ENCODE data around the gene SLC22A16.

SLC22A16 gene

DNA sequence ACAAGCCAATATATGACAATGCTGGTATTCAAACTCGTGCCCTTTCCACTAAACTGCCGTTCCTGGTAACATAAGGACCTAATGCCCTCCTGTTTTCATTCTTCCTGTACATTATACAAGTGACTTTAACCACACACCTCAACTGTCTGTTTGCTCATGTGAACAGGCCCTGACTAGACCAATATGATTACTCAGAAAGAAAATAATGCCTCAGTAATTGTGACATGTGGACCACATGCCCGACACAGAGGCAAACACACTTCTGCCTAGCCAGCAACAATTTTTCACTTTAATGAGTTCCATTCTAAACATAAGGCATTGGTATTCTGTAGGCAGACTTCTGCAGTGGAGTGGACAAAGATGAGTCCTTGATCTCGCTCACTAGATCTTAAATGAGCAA is 30.0 kb downstream of the SLC22A16 start:
- no peak for DNase-seq (ENCODE audit: low read depth)

DNA sequence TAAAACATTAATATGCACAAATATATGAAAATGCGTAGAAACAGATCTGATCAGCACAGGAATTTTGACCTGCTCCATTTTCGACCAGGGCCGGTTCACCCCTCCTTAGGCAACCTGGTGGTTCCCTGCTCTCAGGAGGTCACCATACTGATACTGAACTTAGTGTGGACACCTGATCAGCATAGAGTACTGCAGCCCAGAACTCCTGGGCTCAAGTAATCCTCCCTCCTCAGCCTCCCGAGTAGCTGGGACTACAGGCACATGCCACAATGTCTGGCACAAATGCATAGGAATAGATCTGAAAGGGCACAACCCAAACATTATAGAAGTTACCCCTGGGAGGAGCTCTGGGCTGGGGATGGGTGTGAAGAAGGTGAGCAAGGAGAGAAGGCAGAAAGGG is 36.4 kb downstream of the SLC22A16 start:
- no peak for DNase-seq (ENCODE audit: low read depth)

DNA sequence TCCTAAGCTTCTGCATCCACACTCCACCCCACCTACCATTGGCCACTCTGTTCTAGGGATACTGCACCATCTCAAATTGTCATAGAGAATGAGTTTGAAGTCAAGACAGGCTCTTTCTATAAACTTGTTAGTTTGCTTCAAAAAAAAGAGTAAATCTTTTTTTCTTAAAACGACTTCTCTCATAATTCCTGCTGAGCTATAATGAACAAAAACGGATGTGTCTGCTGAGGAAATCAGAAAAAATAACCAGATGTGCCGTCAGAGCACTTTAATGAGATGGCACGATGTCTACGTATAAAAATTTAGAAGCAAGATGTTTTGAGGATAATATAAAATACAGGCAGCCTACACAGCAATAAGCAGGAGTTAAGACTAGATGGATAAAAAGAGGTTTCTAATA is 37.1 kb downstream of the SLC22A16 start:
- DNase-seq (ENCODE audit: low read depth), result no peak

GRCh38 chr6:110434961-110435602 is 41.3 kb downstream of the SLC22A16 start:
- no peak for DNase-seq (ENCODE audit: low read depth)

GRCh38 chr6:110432285-110432900 is 44.0 kb downstream of the SLC22A16 start:
- DNase-seq (ENCODE audit: low read depth), result no peak

DNA sequence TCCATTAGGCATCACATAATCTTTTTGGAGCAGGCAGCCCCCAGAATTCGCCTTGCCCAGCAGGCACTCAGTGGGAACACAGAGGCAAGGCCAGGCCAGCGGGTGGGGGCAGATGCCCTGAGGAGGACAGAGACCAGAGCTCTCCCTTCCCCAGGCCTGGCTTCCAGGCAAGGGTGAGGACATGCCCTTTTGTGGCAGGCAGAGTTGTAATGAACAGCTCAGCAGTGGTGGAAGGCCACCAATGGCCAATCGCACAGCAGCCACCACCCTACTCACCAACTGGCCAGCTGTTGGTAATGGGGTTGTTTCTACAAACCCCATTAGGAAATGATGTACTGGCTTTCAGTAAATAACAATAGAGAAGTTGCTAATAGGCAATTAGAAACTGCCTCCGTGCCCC is 45.7 kb downstream of the SLC22A16 start:
- DNase-seq (ENCODE audit: low read depth), result no peak

GRCh38 chr6:110430236-110430635 is 46.2 kb downstream of the SLC22A16 start:
- DNase-seq (ENCODE audit: low read depth), result no peak

GRCh38 chr6:110428153-110428552 is 48.3 kb downstream of the SLC22A16 start:
- DNase-seq (ENCODE audit: low read depth), result no peak

DNA sequence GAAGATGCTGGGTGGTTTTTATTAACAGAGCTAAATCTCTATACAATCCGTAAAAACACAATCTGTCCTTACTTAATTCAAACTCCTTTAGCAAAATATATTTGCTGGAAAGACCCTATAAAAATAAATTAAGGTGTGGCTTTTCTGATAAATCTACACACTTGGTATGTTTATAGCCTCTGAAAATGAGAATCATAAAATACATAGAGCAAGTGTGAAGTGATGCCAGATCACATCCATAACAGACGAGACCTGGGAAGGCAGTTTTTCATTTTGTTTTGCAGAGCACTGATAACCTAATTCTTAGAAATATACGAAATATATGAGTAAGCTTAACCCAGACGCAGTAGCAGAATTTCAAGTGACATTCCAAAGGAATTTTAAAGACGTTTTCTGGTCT is 50.6 kb downstream of the SLC22A16 start:
- no peak for DNase-seq (ENCODE audit: low read depth)

- peak; percentile 18 for DNase-seq (ENCODE audit: low read depth)
Observed at GRCh38 chr6:110422444-110422822, 54.0 kb downstream of the SLC22A16 start.

DNA sequence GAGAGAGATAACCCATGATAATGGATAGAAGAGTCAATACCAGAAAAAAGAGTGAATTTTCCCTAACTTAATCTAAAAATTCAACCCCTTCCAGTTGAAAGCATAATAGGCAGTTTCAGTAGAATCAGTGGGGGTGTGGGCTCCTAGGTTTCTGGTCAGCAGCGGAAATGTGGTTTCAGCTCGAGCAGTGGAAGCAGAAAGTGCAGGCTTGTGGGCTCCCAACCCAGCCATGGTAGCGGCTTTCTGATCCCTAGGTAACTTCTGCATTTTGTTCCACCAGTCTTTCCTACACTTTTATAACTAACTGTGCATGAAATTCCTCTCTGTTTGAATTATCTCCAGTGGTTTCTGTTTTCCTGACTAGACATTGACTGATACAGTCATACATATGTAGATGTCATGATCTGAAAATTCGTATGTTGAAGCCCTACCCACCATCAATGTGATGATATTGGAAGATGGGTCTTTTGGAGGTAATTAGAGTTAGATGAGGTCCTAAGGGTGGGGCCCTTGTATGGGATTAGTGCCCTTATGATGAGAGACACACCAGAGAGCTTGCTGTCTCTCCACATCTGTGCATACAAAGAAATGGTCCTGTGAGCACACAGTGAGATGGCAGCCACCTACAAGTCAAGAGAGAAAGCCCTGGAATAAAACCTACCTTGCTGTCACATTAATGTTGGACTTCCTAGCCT is 54.5 kb downstream of the SLC22A16 start:
- no peak for DNase-seq (ENCODE audit: low read depth)

- no peak for DNase-seq (ENCODE audit: low read depth)
Observed at GRCh38 chr6:110419028-110419739, 57.2 kb downstream of the SLC22A16 start.

- DNase-seq (ENCODE audit: low read depth), result no peak
Observed at GRCh38 chr6:110418594-110418993, 57.8 kb downstream of the SLC22A16 start.

- no peak for DNase-seq (ENCODE audit: low read depth)
Observed at GRCh38 chr6:110415086-110415916, 61.1 kb downstream of the SLC22A16 start, which contains the start of gene DDO. Gene DDO, minus strand, starts transcription at chr6:110415575. Its CDS starts 2,113 bp downstream, at chr6:110413462.

DNA sequence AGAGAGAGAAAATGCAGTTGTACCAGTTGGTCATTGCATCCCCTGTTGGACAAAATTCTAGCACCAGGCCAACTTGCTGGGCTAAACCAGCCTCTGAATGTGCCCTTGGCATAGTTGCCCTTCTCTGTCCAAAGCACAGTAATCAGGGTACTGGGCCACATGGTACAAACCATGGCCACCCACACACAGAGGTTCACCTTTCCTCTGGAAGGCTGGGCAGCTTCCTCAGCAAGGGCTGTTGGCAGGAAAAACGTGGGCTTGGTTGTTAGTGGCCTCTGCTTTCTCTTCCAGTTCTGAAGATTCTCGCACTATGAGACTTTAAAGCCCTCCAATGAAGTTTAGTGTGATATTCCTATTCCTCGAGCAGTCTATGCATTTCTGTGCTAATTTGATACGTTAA is 61.7 kb downstream of the SLC22A16 start:
- DNase-seq (ENCODE audit: low read depth), result no peak

DNA sequence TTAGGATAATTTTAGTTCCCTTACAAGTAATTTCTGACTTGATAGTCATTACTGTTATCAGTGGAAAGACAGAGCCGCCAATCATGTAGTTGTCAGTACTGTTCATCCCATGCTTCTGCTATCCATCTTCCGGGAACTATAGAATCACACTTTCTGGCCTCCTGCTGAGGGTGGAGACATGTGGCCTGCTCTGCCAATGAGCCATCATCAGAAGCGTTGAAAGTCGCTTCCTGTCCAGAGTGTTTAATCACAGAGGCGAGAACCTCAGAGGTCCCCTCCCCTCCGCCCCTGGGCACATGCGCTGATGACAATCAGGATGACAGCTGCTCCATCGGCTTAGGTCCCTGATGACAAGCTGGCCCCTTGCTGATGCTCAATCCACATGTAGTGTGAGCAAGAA is 64.1 kb downstream of the SLC22A16 start:
- no peak for DNase-seq (ENCODE audit: low read depth)

- no peak for DNase-seq (ENCODE audit: low read depth)
Observed at GRCh38 chr6:110410511-110410910, 65.9 kb downstream of the SLC22A16 start.

DNA sequence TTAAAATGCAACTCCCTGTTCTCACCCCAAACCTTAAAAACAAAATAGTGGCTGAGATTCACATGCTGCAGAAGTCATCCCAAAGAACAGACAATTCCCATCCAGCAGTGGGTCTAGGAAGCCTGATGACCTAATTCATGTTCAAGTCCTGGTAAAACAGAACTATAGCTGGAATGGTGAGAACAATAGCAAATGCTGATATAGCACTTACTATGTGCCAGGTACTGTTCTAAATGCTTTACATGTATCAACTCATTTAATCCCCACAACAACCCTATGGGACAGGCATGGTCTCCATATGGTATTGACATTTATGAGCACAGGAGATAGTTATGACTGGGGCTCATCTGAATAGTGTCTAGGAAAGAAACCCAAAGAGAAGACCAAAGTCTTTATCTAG is 66.6 kb downstream of the SLC22A16 start:
- no peak for DNase-seq (ENCODE audit: low read depth)

DNA sequence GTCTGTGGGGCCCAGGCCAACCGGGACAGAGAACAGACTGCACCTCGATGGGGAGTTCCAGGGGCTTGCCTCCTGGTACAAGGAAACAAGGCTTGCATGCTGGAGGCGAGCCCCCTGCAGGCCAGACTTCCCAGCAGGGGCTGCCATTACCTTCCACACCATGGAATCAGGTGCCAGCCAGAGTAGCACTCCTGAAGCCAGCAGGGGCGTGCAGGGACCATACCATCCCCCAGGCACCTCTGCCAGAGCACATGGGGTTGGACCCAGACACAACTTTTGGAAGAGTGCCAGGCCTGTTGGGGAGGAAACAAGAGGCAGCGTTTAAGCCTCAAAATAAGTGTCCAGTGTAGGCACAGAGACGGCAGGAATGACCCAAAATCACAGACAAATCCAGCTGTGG is 67.5 kb downstream of the SLC22A16 start:
- DNase-seq (ENCODE audit: low read depth), result no peak

DNA sequence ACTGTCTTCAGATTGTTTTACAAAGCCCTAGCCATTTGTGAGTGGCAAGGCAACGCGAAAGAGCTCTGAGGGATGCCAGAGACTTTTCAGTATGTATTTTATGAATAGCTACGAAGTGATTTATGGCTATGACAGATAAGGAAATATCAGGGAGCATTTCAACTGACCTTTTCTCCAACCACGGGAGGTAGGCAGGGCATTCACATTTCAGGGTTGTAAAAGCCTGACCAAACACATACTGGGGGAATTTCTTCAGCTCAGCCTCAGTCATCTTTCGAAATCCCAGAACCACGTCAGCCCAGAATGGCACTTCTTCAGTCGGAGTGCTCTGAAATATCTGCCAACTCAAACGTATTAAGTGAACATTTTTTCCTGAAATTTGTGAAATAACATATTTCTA is 71.8 kb downstream of the SLC22A16 start:
- peak; percentile 23 for DNase-seq (ENCODE audit: low read depth)

- no peak for DNase-seq (ENCODE audit: low read depth)
Observed at GRCh38 chr6:110401585-110402176, 74.7 kb downstream of the SLC22A16 start.

GRCh38 chr6:110400208-110400607 is 76.2 kb downstream of the SLC22A16 start:
- no peak for DNase-seq (ENCODE audit: low read depth)
